HG03521 (cell line): ENCODE results near the gene CASS4.

Experiments
- ATAC-seq: cut with Tn5 transposase; IDR thresholded peaks from one replicate; pipeline ENCODE4 v1.9.1; 2021; ENCODE audit warnings: mild to moderate bottlenecking, moderate library complexity; ENCODE audit not compliant: unreplicated experiment

The CASS4 gene

DNA sequence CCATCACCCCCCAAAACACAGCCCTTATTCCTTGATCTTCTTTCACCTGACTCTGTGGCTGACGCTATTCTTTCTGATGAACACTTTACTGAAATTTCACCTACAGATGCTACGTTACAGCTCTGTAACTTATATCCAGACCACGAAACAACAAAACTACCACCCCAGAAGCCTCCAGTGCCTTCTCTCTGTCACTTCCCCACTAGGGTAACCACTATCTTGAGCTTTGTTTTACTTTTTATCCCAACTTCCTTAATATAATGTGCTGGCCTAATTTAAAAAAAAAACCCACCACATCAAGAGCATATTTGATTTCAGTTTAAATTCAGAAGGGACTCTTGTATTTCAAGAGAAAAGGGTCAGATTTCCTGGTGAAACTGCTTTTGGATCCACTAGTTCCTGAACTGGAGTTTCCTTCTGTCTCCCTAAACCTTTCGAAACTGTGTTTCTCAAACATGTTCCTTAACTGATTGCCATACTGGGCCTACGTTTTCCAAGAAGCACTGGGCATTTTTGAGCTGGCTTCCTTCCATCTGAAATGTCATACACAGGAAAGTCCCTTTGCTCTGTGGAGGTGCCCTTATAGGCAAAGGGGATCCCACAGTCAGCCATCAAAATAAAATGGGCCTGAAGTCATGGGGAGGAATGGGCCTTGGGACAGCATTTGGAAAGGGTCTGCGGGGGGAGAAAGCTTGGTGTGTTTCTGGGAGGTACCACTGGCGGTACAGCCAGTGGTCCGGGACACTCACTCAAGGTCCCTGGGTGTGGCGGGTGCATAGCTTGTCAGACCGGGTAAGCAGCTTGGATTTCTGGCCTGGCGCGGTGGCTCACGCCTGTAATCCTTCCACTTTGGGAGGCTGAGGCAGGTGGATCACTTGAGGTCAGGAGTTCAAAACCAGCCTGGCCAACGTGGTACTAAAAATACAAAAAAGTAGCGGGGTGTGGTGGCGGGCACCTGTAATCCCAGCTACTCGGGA, 30.6 kb downstream of the CASS4 start:
- no peak for ATAC-seq

DNA sequence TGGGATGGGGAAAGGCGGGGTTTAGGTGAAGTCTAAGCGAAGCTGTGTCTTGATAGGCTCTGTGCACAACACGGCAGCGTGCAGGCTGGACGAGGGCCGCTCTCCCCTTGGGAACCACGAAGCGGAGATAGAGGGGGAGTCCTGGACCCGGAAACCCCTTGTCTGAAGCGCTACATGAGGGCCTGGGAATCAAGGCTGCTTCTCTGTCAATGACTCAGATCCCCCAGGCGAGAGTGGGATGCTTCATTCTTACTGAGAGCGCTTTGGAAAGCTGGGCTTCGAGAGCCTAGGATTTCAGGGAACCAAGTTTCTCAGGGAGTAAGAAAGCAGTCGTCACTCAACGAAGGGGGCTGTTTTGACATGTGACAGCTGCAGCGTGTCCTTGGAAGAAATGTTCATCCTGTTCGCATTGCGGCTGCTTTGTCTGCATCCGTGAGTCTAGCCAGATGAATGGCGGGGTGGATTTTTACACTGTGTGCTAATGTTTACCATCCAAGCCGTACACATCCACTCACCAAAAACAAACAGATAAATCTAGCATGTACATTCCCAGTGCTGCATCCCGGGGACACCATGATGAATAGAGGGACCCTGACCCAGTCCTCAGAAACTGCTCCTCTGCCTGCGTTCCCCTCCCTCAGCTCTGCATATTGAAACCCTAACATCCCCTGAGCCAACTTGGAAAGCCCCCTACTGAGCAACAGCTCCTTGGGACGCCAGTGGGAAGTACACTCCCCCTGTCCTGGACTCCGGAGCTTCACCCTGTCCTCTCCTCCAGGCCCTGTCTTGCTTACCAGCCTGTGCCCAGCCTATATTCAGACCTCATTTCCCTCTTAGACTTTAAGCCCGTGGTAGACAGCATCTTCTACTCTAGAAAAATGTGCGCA, 31.8 kb downstream of the CASS4 start:
- ATAC-seq = no peak

DNA sequence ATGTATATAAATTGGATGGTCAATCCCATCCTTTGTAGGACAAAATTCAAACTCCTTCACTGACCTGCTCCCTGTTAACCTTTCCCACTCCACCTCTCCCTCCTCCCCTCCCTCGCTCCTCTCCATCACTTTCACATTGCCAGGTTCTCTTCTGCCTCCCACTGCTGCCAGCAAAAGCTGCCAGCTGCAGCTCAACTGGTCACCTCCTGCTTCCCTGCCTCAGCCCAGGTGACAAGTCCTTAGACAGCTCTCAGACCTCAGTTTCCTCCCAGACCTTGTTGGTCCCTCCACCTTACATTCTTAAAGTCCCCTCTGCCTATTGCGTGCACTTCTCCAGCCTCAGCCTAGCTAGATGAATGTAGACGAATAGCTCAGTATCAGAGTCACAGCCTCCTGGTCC, 33.1 kb downstream of the CASS4 start:
- ATAC-seq = no peak

DNA sequence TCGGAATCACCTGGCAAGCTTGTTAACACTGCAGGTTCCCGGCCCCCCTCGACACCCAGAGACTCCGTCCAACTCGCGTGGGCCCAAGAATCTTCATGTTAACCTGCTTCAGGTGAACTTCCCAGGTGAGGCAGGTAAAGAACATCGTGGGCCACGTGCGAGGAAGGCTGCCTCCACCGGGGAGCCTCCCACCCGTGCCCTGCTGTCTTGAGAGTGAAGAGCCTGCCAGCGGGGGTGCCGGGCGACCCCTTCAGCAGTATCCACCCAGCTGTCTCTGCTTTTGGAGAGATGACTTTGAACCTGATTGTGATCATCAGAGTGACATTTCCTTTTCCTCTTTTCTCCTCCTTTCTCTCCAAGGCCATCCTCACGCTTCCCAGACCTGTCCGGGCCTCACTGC, 33.5 kb downstream of the CASS4 start:
- no peak for ATAC-seq

DNA sequence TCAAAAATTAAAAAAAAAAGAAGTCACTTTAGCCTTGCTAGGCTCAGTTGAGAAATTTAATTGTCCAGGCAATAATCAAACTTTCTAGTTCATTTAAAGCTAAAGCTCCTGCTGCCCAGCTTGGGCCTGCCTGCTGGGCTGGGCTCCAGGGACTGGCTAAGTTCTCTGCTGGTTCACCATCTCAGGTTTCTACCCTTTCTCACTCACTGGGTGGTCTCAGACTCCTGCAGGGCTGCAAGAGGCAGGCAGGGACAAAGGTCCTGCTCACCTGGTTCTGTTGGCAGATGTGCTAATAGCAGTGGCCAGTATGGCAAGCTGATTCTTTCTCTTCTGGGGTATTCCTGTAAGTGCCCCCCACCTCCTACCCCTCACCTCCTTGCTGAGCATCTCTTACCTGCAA, 35.2 kb downstream of the CASS4 start:
- ATAC-seq = no peak

DNA sequence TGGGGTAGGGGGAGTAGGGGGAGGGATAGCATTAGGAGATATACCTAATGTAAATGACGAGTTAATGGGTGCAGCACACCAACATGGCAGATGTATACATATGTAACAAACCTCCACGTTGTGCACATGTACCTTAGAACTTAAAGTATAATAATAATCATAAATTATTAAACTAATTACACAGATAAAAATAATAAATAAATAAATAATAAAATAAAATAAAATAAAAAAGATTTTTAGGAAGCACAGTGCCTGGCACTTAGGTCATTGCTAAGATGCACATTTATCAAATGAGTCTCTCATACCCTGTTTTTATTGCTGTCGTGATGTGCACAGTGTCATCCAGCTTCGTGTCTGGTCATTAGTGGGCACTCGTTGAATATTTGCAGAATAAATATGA, 37.4 kb downstream of the CASS4 start:
- ATAC-seq = no peak

DNA sequence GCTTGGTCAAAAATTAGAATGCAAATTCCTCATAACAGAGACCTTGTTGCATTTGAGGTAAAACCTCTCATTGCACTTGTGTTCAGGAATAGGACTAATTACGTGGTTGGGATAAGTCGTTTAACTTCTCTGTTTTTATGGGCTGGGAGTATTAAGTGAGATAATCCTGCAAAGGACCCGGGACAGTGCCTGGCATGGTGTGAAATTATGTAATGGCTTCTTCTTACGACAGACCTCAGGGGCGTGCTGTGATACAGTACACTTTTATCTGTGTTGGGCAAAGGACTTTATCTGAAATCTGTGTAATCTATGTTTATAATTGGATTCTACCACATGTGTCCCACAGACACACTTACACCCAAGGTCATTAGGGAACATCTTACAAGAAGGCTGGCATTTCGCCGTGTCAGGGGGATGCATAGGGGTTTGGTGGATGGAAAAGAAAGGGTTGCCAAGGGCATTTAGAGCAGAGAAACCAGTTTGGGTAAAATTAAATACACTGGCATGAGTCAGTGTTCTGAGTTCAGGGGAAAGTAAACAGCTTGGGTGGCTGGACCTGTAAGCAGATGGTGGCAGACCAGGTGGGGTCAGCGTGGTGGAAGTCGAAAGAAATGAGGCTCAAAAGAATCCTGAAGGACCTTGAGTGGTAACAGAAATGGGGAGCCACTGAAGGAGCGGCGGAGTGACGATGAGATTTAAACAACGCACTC, 39.2 kb downstream of the CASS4 start:
- no peak for ATAC-seq

DNA sequence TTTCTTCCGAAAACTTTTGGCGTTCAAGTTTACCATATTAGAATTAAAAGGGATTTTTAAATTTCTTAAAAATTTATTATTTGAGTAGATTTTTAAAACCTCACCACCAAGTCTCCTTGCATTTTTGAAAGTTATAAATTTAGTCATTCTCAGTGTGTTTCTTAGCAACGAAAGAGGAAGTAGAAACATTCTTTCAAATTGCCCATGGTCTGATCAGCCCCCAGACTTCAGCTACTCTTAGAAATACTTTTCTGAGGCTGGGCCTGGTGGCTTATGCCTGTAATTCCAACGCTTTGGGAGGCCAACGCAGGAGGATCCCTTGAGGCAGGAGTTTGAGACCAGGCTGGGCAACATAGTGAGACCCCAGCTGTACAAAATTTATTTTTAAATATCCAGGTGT, 41.3 kb downstream of the CASS4 start:
- ATAC-seq = peak; percentile 61

DNA sequence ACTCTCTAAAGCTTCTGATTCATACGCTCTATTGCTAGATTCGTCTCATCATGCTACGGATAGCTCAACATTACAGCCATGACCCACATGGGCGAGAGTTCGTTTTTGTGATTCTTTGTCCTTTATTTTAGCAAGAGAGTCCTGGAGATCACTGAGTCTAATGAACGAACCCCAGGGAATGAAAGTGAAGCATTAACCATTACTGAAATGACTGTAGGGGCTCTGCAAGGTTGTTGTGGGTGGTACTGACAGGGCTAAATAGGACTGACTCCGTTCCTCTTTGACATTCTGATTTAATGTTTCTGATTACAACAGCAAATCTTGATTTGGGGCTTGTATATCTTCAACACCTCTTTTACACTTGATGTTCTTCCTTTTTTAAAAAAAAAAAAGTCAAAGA, 42.7 kb downstream of the CASS4 start:
- ATAC-seq = peak; percentile 83

DNA sequence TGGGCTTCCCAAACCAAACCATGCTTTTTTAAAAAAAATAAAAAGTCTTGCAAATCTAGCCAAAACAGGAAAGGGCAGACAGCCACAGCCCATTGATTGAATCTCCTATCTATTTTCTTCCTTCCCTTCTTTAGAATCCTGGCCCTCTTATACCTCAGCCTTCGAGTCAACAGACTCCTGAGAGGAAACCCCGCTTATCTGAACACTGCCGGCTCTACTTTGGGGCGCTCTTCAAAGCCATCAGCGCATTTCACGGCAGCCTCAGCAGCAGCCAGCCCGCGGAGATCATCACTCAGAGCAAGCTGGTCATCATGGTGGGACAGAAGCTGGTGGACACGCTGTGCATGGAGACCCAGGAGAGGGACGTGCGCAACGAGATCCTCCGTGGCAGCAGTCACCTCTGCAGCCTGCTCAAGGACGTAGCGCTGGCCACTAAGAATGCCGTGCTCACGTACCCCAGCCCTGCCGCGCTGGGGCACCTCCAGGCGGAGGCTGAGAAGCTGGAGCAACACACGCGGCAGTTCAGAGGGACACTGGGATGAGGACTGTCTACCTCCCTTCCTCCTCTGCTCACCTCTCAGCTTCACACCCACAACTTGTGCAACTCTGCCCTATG, 46.3 kb downstream of the CASS4 start:
- ATAC-seq = no peak

DNA sequence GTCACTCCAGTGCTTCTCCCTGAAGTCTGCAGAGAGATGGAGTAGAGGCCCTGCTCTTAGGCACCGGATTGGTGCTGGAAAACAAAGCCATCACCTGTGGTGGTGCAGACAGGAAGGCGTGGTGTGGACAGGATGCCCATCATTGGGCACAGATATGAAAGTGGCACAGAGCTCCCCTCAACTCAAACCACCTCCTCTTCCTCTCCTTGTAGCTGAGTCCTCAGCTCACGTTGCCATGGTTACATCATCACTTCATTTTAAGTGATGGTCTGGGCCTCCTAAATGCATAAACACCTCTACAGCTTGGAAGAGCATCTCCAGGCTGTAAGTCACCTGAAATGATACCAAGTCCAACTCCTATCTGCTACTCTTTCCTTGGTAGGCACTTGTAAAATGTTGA, 48.4 kb downstream of the CASS4 start:
- ATAC-seq = no peak

DNA sequence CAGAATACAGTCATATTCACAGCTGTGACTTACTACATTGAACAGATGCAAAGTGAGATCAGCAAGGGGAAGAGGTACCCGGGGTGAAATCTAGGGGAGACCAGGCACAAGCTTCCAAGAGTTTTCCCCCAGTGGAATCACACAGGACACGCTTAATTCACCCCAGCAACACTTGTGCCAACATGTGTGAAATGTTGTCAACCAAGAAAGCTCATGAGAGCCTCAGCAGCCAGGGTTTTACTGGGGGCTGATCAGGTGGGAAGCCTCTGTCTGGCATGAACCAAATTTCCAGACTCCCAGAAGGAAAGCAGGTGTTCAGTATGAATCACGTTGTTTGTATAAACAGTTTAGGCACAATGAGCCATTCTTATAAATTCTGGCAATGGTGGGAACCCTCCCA, 49.5 kb downstream of the CASS4 start:
- ATAC-seq = no peak

DNA sequence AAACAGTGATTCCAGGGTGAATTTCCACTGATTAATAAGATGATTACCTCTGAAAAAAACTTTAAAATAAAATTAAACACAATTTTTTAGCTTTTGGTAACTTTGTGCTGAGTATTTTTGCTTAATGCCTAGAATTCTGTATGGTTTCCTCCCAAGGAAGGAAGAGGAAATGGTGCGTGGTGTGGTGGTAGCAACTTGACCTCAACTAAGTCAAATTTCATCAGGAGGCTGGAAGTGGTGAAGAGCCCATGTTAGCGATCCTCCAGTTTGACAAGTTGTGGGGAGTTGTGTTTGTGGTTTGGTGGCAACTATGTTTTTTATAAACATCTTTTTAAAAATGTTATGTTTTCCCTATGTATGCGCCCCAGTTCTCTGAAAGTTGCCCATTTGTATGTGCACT, 51.4 kb downstream of the CASS4 start:
- ATAC-seq = no peak

DNA sequence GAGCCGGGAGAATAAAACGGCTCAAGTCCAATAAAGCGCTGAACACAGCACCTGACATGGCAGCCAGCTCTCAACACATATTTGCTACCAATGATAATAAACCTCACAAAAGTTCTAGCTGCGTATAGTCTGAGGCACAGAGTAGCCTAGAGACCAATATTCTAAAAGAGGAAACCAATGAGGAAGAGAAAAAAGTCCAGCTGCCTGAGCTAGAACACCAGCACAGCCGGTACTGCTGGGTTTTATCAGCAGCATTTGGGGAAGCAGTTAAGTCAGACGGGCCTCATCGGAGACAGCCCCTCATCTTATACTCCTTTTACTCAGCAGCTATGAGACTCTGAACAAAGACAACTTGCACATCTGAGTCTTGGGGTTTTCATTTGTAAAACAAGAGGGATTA, 53.9 kb downstream of the CASS4 start:
- ATAC-seq = no peak

DNA sequence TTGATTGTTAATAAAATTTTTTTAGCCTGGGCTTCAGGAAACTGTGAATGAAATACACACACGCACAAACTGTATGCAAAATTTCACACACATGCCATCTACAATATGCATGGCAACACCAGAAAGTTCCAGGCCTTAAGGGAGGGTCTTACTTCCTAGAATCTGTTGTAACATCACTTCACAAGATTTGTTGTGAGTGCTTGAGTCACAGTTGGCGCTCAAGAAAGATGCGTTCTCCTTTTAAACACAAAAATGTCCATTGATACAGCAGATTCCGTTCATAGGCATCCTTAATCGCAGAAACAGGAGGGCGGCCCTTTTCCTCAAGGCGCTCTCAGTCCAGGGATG, 55.9 kb downstream of the CASS4 start:
- ATAC-seq = no peak

DNA sequence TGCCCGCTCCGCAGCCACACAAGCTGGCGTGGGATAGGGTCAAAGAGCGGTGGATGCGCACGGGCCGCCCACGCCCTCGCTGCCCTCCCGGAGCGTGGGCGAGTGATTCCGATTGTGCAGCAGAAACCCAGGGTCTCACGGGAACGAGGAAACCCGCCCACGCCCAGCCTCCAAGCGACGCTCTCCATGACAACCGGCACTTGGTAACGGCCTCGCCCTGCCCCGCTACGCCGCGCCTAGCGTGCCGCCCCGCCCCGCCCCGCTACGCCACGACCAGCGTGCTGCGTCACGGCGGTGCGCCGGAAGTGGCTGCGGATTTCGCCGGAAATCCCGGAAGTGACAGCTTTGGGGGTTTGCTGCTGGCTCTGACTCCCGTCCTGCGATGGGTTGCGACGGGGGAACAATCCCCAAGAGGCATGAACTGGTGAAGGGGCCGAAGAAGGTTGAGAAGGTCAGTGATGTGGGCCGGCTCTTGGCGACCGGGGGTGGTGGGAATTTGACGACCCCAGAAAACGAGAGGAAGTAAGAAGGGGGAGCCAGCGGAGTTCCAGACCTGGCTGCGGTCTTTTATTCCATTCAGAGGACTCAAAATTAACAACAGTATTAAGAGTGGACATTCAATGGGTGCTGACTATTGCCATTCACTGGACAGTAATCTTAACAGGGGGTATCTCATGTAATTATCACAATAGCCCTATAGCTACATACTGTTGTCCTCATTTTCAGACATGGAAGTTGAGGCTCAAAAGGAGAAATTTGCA, 56.4 kb downstream of the CASS4 start, which contains the start of gene RTF2:
Gene RTF2 (plus strand): TSS at position 312 of the 761 bp plus-strand sequence. CDS start 71 bp downstream, at position 383.
- ATAC-seq = peak; percentile 98

DNA sequence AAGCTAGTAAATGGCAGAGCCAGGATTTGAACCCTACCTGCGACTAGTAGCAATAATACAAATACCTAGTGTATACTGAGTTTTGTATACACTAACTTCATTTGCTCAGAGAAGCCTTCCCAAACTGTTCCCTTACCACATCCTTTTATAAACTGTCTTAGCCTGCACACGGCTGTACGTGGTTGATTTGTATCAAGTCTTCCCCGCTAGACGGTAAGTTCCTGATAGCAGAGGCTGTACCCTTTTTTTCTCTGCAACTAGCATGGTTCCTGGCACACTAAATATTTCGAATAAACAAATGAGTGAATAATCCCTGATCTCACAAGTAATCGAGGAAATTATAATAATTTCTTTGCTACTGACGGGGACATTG, 57.0 kb downstream of the CASS4 start:
- no peak for ATAC-seq

DNA sequence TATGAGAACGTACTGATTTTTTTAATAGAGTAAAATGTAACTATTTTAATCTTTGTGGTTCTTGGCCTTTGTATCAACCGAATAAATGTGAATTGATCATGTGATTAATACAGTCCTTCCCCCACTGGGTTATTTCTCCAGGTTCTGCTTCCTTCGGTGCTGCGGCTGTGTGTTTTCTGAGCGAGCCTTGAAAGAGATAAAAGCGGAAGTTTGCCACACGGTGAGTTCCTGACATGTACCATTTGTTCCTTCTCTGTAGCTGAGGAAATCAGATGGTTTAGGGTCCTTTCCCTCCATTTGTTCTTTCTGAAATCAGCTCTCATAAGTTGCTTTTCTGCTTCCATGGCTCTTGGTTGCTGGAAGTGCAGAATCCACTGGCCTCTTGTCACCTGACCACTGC, 71.9 kb downstream of the CASS4 start:
- ATAC-seq = no peak

DNA sequence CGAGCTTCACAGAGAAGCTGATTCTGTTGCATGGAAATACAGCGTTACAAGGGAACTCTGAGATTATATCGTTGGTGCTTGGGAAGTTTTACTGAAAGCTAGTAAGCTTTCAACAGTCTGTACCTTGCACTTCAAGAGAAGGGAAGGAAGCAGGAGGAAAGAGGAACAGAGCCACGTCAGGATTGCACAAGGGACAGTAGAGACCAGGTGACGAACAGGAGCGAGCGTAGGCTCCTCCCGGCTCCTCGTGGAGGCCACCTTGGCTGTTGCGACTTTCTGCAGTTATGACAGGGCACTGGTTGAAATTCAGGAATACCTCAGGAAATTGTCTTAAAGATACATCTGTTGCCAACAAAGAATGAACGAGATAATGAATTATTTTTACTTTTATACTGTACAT, 75.2 kb downstream of the CASS4 start:
- no peak for ATAC-seq

DNA sequence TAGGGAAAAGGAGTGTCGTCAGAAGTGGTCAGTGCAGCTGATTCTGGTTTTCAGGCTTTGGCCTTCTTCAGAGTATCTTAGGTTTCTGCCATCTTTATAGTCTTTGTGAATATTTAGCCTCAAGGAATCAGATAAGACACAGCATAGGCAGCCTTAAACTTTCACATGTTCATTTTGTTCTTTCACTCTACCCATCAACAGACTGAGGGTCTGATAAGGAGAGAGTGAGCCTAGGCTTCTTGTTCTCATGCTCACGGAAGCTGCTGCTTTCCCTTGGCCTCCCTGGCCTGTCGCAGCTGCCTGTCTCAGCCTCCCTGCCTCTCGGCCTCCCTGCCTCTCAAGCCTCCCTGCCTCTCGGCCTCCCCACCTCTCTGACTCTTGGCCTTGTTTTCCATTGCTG, 76.5 kb downstream of the CASS4 start:
- ATAC-seq = no peak
